OCI-LY1 (cell line): ENCODE data around the gene ALOX5AP.

ENCODE experiments used
- EZH2 ChIP-seq: fragments of 200-600 bp; sonication (generic), shearing (Covaris generic); IDR thresholded peaks from 2 replicates; pipeline ENCODE4 v1.8.0; 2017; ENCODE audit warnings: borderline replicate concordance, mixed run types, mild to moderate bottlenecking, antibody characterized with exemption, low read length, moderate library complexity, mixed read lengths
- TF ChIP-seq, protein P1 (sequence below): fragments of 200-600 bp; sonication (generic), shearing (Covaris generic); IDR thresholded peaks from 2 replicates; pipeline ENCODE4 v1.5.1; 2017; ENCODE audit warnings: mild to moderate bottlenecking, antibody characterized with exemption, low read length, moderate library complexity, mixed read lengths

DNA sequence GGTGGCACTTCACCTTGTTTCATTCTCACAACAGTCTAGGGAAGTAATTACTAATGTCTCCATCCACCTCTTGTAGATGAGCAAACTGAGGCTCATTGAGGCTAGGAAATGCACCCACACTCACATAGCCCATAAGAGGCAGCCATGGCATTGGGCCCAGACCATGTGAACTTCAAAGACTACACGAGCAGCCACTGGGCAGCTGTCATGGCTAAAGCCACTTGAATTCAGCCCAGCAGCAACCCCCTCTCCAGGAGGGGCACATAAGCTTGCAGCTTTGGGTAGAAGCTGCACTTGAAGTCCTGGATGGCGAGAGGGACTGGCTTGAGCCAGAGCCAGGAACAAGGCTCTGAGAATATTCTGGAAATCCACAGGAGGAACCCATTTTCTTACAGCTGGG lies 13.4 kb downstream of the ALOX5AP start:
- TF ChIP-seq, protein P1, sequence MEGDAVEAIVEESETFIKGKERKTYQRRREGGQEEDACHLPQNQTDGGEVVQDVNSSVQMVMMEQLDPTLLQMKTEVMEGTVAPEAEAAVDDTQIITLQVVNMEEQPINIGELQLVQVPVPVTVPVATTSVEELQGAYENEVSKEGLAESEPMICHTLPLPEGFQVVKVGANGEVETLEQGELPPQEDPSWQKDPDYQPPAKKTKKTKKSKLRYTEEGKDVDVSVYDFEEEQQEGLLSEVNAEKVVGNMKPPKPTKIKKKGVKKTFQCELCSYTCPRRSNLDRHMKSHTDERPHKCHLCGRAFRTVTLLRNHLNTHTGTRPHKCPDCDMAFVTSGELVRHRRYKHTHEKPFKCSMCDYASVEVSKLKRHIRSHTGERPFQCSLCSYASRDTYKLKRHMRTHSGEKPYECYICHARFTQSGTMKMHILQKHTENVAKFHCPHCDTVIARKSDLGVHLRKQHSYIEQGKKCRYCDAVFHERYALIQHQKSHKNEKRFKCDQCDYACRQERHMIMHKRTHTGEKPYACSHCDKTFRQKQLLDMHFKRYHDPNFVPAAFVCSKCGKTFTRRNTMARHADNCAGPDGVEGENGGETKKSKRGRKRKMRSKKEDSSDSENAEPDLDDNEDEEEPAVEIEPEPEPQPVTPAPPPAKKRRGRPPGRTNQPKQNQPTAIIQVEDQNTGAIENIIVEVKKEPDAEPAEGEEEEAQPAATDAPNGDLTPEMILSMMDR: no peak
- no peak for TF ChIP-seq EZH2
